ENCODE data around the gene RAD51B.

- TF ChIP-seq MAFF (IDR thresholded peaks at IDR 0.05; ENCODE audit: low read length) (no peak), RB1 (IDR thresholded peaks at IDR 0.05; ENCODE audit: low read depth) (no peak)
- TF ChIP-seq, protein P1, sequence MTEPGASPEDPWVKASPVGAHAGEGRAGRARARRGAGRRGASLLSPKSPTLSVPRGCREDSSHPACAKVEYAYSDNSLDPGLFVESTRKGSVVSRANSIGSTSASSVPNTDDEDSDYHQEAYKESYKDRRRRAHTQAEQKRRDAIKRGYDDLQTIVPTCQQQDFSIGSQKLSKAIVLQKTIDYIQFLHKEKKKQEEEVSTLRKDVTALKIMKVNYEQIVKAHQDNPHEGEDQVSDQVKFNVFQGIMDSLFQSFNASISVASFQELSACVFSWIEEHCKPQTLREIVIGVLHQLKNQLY (CRISPR knock-in tag; conservative IDR thresholded peaks at IDR 0.05): no peak
These were observed 146.1 kb downstream of the RAD51B start for GRCh38 chr14:67965696-67966095.

Measured in K562 (cell line).